ENCODE results near the gene PACRG. TPM values are rescaled to one million over a fixed set of nuclear protein-coding genes. Genes with fewer than 3 reads are reported as not detected.

The PACRG gene
- polyA plus RNA-seq, 3 donors = not detected

GRCh38 chr6:163344411-163344810 is 616.6 kb downstream of the PACRG start:
- 16% methylated on average over 8 of the region's 8 CpGs for WGBS (ENCODE audit: insufficient coverage)
- peaks cover 7 to 20% of the 10 kb centered on the region in 2 donors for H3K4me1 ChIP-seq (ENCODE audit: control insufficient read depth in 1 of 2, insufficient read depth in 2 of 2, low read length in 2 of 2)
- Mint-ChIP-seq H3K36me3 (no peaks in the 10 kb centered on the region), H3K9me3 (peaks cover 0 to 2% (median 0%) of the 10 kb centered on the region in 7 donors), H3K4me1 (peaks cover 19% of the 10 kb centered on the region), H3K27me3 (ENCODE audit: low read depth in 3 of 3) (peaks cover 0 to 4% (median 1%) of the 10 kb centered on the region in 3 donors), H3K4me3 (peak overlapping the region in 1 of 2 donors; percentile 19), H3K27ac (no peak overlapping the region)
- no peak overlapping the region for H3K4me2 ChIP-seq (replicated peaks; ENCODE audit: extremely low read depth, low read length, poor library complexity, severe bottlenecking)
- no peaks in the 10 kb centered on the region for H3K79me2 ChIP-seq (ENCODE audit: insufficient read depth, low read length)
- no peak overlapping the region for H3K9ac ChIP-seq (ENCODE audit: insufficient read depth, low read length, poor library complexity, severe bottlenecking)
- H2AFZ ChIP-seq (ENCODE audit: insufficient read depth, low read depth, low read length, poor library complexity, severe bottlenecking) = no peak overlapping the region
- H3K27ac ChIP-seq (ENCODE audit: low read depth in 1 of 2, low read length in 2 of 2) = no peak overlapping the region
- H3K36me3 ChIP-seq (replicated peaks in 1 of 2; ENCODE audit: control insufficient read depth in 1 of 2, insufficient read depth in 2 of 2, low read length in 2 of 2) = no peaks in the 10 kb centered on the region
- H3K4me3 ChIP-seq (replicated peaks in 1 of 3; ENCODE audit: low read depth in 2 of 3, low read length in 3 of 3) = no peak overlapping the region
- H3K27me3 ChIP-seq (ENCODE audit: control insufficient read depth in 2 of 2, insufficient read depth in 2 of 2, low read length in 2 of 2) = no peaks in the 10 kb centered on the region
- DNase-seq = peak in 2 of 3 donors; percentile 30 to 42
- no peaks in the 10 kb centered on the region for H3K9me3 ChIP-seq (replicated peaks in 1 of 2; ENCODE audit: control insufficient read depth in 1 of 2, insufficient read depth in 1 of 2, low read length in 2 of 2)
- intact Hi-C loops (cut with micrococcal nuclease) = no loop called here
- TF ChIP-seq, protein P1, sequence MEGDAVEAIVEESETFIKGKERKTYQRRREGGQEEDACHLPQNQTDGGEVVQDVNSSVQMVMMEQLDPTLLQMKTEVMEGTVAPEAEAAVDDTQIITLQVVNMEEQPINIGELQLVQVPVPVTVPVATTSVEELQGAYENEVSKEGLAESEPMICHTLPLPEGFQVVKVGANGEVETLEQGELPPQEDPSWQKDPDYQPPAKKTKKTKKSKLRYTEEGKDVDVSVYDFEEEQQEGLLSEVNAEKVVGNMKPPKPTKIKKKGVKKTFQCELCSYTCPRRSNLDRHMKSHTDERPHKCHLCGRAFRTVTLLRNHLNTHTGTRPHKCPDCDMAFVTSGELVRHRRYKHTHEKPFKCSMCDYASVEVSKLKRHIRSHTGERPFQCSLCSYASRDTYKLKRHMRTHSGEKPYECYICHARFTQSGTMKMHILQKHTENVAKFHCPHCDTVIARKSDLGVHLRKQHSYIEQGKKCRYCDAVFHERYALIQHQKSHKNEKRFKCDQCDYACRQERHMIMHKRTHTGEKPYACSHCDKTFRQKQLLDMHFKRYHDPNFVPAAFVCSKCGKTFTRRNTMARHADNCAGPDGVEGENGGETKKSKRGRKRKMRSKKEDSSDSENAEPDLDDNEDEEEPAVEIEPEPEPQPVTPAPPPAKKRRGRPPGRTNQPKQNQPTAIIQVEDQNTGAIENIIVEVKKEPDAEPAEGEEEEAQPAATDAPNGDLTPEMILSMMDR (IDR thresholded peaks at IDR 0.05) = no peak
- H4K20me1 ChIP-seq (ENCODE audit: insufficient read depth, low read length) = no peaks in the 10 kb centered on the region

DNA sequence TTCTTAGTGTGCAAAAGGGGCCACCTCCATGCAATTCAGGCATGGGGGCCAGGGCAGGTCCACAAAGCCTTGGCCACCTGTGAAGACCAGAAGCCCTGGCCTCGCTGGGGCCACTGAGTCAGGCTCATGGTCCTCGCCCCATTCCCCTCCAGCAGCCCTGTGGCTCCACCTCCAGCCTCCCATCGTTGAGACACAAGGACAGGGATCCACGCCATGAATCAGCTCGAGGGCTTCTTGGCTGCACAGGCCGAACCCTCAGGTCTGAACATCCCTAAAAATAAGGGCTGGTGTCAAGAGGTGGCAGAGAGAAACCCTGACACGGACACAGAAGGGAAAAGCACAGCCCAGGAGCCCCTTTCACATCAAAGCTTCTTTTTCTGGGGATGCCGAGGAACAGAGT is 618.2 kb downstream of the PACRG start:
- H3K36me3 ChIP-seq (replicated peaks in 1 of 2; ENCODE audit: control insufficient read depth in 1 of 2, insufficient read depth in 2 of 2, low read length in 2 of 2) = no peaks in the 10 kb centered on the region

More for the DNA sequence above, 618.2 kb downstream of the PACRG start:
- Mint-ChIP-seq H3K9me3 (peaks cover 0 to 2% (median 0%) of the 10 kb centered on the region in 7 donors), H3K4me1 (peaks cover 29% of the 10 kb centered on the region), H3K4me3 (no peak overlapping the region), H3K27me3 (ENCODE audit: low read depth in 3 of 3) (peaks cover 0 to 5% (median 1%) of the 10 kb centered on the region in 3 donors), H3K36me3 (no peaks in the 10 kb centered on the region), H3K27ac (no peak overlapping the region)
- TF ChIP-seq, protein P1 (IDR thresholded peaks at IDR 0.05) = no peak
- H3K4me1 ChIP-seq (ENCODE audit: control insufficient read depth in 1 of 2, insufficient read depth in 2 of 2, low read length in 2 of 2) = peaks cover 13 to 20% of the 10 kb centered on the region in 2 donors
- H3K27ac ChIP-seq (ENCODE audit: low read depth in 1 of 2, low read length in 2 of 2) = no peak overlapping the region
- no peaks in the 10 kb centered on the region for H3K27me3 ChIP-seq (ENCODE audit: control insufficient read depth in 2 of 2, insufficient read depth in 2 of 2, low read length in 2 of 2)
- no peaks in the 10 kb centered on the region for H3K9me3 ChIP-seq (replicated peaks in 1 of 2; ENCODE audit: control insufficient read depth in 1 of 2, insufficient read depth in 1 of 2, low read length in 2 of 2)
- no peak overlapping the region for H3K4me2 ChIP-seq (replicated peaks; ENCODE audit: extremely low read depth, low read length, poor library complexity, severe bottlenecking)
- no peak overlapping the region for H3K4me3 ChIP-seq (replicated peaks in 1 of 3; ENCODE audit: low read depth in 2 of 3, low read length in 3 of 3)
- H2AFZ ChIP-seq (ENCODE audit: insufficient read depth, low read depth, low read length, poor library complexity, severe bottlenecking) = no peak overlapping the region
- intact Hi-C loops (cut with micrococcal nuclease) = no loop called here
- H3K79me2 ChIP-seq (ENCODE audit: insufficient read depth, low read length) = no peaks in the 10 kb centered on the region
- WGBS (ENCODE audit: insufficient coverage) = 94% methylated on average over 5 of the region's 8 CpGs
- H4K20me1 ChIP-seq (ENCODE audit: insufficient read depth, low read length) = no peaks in the 10 kb centered on the region
- no peak overlapping the region for H3K9ac ChIP-seq (ENCODE audit: insufficient read depth, low read length, poor library complexity, severe bottlenecking)
- DNase-seq = no peak
